Activated T-helper 17 cell treated with anti-CD3 and anti-CD28 coated beads, Interleukin-2, amount 50 U/mL, for 72 hours (primary cell): ENCODE measurements around the gene SSMEM1. TPM values are rescaled to one million over a fixed set of nuclear protein-coding genes. Genes with fewer than 3 reads are reported as not detected.
"Not testable (repeated sequence)": the region's sequence is repeated elsewhere in the genome, so short reads cannot be mapped to it uniquely, and the experiment has no call there.

Experiments
- ATAC-seq: fragments of 150-1000 bp; cut with Tn5 transposase; replicated peaks from 2 replicates; pipeline ENCODE4 v1.10.0; 2021; ENCODE audit warnings: mild to moderate bottlenecking, moderate library complexity
- H3K27ac Mint-ChIP-seq: one replicate; pipeline ENCODE4 v1.8.0; 2022; ENCODE audit warnings: mixed read lengths
- H3K27me3 Mint-ChIP-seq: one replicate; pipeline ENCODE4 v1.8.0; 2022; ENCODE audit warnings: mixed read lengths
- H3K36me3 Mint-ChIP-seq: one replicate; pipeline ENCODE4 v1.8.0; 2022; ENCODE audit warnings: low read depth, mild to moderate bottlenecking, mixed read lengths
- H3K4me1 Mint-ChIP-seq: one replicate; pipeline ENCODE4 v1.8.0; 2022; ENCODE audit warnings: mixed read lengths
- H3K4me3 Mint-ChIP-seq: one replicate; pipeline ENCODE4 v1.8.0; 2022; ENCODE audit warnings: mild to moderate bottlenecking, mixed read lengths
- H3K9me3 Mint-ChIP-seq: one replicate; pipeline ENCODE4 v1.8.0; 2022; ENCODE audit warnings: mixed read lengths
- total RNA-seq, 2 donors: library from RNA; stranded (reverse); gene quantifications; one replicate each; pipeline ENCODE4 v1.2.3, GENCODE V29; 2022

The SSMEM1 gene
- total RNA-seq, 2 donors from 2014 or later = not detected

DNA sequence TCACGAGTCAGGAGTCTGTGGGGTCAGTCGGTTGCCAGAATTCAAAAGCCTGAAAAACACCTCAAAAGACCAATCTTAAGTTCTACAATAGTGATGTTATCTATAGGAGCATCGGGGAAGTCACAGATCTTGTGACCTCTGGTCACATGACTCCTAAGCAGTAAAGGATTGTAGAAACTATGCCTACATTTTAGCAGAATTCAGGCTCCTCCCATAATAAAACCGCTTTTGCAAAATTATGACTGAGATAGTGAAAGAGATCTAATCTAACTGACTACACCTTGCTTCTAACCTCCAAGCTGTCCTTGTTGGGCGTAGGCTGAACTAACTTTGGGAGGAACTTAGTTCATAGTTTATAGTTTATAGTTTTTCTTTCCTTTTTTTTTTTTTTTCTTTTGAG is 16.6 kb downstream of the SSMEM1 start:
- H3K9me3 Mint-ChIP-seq = no peaks in the 10 kb centered on the region
- H3K4me1 Mint-ChIP-seq = no peaks in the 10 kb centered on the region
- peak overlapping the region; percentile 56 for H3K27ac Mint-ChIP-seq
- H3K36me3 Mint-ChIP-seq = no peaks in the 10 kb centered on the region
- ATAC-seq = no peak
- H3K4me3 Mint-ChIP-seq = no peak overlapping the region
- H3K27me3 Mint-ChIP-seq = no peaks in the 10 kb centered on the region

DNA sequence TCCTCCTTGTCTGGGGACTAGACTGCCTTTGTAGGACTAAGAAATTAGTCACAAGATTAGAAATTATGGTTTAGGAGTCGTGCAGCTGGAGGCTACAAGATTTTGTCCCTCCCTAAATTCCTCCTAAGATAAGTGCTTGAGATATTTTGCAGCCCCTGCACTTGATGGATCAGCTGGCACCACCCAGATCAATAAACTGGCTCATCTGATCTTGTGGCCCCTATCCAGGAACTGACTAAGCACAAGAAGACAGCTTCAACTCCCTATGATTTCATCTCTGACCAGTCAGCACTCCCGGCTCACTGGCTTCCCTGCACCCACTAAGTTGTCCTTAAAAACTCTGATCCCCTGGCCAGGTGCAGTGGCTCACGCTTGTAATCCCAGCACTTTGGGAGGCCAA is 17.3 kb downstream of the SSMEM1 start:
- not testable (repeated sequence) for H3K27ac Mint-ChIP-seq, H3K36me3 Mint-ChIP-seq, H3K4me1 Mint-ChIP-seq, H3K9me3 Mint-ChIP-seq, H3K27me3 Mint-ChIP-seq, ATAC-seq, H3K4me3 Mint-ChIP-seq

DNA sequence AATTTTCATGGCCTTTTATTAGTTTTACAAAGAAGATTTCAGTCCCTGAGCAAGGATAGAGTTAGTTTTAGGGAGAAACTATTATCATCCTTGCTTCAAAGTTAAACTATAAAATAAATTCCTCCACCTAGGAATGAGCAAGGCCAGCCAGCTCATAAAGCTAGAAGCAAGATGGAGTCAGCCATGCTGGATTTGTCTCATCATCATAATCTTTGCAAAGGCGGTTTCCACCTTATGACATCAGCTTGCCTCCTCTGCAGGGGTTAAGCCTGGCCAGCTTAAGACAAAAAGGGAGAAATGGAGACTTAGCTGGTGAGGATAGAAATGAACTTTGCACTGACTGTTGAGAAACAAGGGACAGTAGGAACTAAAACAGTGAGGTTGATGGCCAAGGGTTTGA is 18.7 kb downstream of the SSMEM1 start:
- Mint-ChIP-seq H3K27me3 (no peaks in the 10 kb centered on the region), H3K27ac (no peak overlapping the region), H3K36me3 (no peaks in the 10 kb centered on the region), H3K9me3 (no peaks in the 10 kb centered on the region), H3K4me3 (no peak overlapping the region), H3K4me1 (no peaks in the 10 kb centered on the region)
- peak; percentile 28 for ATAC-seq

DNA sequence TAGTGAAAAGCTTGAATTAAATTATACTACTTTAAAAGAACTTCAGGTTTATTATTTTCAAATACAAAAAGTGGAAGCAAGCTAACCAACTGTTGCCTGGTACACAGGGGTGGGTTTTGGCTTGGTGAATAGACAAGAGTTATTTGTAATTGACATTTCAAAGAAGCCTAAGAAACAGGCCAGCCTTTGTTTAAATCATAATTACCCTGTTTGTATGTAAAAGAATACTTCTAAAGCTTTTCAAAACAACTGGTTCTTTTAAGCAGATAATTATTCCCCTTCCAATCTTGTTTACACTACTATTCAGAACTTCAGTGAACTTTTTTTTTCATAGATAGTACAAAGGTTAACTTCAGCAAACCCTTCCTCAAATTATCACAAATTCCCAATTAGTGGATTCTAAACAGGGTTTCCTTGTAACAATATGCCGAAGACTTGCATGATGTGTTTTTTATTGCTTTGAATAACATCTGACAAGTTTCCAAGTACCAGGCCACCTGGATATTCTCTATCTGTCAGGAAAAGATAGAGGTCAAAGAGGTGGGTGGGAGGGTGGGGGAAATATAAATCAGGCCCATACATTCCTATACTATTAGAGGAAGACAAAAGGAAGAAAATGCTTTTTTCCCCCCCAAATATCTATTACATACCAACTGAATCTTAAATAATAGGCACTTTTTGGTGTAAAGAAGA is 20.4 kb downstream of the SSMEM1 start:
- Mint-ChIP-seq H3K4me3 (no peak overlapping the region), H3K27ac (peak overlapping the region; percentile 52), H3K4me1 (no peaks in the 10 kb centered on the region), H3K36me3 (no peaks in the 10 kb centered on the region), H3K9me3 (no peaks in the 10 kb centered on the region), H3K27me3 (no peaks in the 10 kb centered on the region)
- no peak for ATAC-seq

DNA sequence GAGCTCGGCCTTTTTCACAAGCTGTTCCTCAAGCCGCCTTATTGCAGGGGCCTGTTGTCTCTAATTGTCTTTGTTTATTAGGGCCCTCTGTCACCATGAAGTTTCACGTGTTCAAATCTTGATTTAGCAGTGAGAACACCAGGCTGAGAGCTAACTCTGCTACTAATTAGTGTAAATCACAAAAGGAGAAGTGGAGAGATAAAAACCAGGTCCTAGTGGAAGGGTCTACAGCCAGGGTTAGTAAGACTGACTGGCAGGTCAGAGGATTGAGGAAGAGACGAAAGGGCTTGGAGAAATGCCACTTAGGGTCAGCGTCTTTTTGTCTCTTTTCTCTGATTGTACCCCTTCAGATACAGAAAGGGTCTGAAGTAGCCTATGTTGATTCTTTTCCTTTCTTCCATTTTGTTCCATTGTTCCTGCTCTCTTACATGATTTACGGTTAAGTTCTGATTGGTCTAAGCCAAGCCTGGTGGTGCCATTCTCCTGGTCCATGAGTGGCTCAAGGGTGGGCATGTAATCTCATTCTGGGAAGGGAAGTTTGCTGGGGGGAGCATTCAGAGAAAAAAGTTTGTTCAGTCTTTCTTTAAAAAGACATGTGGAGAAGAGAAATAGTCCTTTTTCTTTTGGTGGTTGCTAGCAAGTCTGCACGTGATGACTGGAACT is 21.3 kb downstream of the SSMEM1 start:
- Mint-ChIP-seq H3K9me3 (no peaks in the 10 kb centered on the region), H3K4me3 (no peak overlapping the region), H3K27ac (no peak overlapping the region), H3K36me3 (no peaks in the 10 kb centered on the region), H3K4me1 (no peaks in the 10 kb centered on the region), H3K27me3 (no peaks in the 10 kb centered on the region)
- no peak for ATAC-seq

DNA sequence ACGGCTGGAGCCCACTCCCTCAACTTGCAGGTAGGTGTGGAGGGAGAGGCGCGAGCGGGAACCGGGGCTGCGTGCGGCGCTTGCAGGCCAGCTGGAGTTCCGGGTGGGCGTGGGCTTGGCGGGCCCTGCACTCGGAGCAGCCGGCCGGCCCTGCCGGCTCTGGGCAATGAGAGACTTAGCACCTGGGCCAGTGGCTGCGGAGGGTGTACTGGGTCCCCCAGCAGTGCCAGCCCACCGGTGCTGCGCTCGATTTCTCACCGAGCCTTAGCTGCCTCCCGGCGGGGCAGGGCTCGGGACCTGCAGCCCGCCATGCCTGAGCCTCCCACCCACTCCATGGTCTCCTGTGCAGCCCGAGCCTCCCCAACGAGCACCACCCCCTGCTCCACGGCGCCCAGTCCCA is 22.3 kb downstream of the SSMEM1 start:
- H3K9me3 Mint-ChIP-seq, H3K27ac Mint-ChIP-seq, H3K4me1 Mint-ChIP-seq, ATAC-seq, H3K4me3 Mint-ChIP-seq, H3K27me3 Mint-ChIP-seq, H3K36me3 Mint-ChIP-seq: not testable (repeated sequence)

DNA sequence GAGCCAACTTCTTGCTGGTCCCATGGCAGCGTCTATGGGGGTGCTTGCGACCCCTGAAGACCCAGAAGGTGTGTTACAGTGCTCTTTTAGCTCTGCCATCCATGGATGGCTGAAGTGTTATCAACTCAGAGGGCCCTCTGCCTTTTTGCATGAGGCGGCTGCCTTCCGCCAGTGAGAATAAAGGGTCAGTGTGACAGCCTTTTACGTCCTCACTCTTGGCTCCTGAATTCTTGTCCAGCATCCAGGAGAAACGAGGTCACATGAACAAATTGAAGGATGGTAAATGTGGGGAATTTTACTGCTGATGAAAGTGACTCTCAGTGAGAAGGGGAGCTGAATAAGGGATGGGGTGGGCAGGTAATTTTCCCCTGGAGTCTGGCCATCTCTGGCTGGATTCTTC is 24.1 kb downstream of the SSMEM1 start:
- Mint-ChIP-seq H3K4me3 (no peak overlapping the region), H3K9me3 (no peaks in the 10 kb centered on the region), H3K27me3 (peaks cover 16% of the 10 kb centered on the region), H3K36me3 (no peaks in the 10 kb centered on the region), H3K27ac (no peak overlapping the region), H3K4me1 (no peaks in the 10 kb centered on the region)
- ATAC-seq = no peak

DNA sequence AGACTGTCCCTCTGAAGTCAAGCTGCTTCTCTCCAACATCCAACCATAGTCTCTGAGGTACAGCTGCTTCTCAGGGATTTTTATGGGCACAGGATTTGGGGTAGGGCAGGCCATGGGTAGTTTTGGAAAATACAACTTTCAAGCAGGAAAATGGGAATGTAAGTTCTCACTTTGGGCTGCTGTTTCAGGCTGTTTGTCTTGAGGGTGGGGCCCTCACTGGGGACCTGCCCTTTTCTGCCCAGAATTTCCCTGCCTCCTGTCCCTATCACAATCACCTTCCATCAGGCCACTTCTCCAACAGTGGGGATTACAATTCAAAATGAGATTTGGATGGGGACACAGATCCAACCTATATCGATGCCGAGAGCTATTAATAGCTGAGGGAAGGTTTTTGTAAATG is 24.5 kb downstream of the SSMEM1 start:
- Mint-ChIP-seq H3K4me1 (no peaks in the 10 kb centered on the region), H3K9me3 (no peaks in the 10 kb centered on the region)

DNA sequence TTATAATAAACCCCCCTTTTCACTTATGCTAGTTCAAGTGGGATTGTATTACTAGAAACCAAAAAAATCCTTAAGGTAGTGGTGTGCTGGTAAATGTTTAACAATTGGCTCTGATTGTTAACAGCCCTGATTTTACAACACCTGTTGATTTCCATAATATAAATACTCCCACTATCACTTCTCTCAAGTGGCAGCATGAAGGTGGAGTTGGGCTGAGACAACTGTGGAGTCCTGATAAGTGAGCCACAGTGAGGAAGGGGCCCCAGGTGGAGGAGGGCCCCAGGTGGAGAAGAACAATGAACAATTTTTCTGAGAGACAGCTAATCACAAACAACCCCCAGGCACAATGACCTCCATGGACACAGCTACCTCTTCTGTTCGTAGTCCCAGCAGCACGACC is 26.4 kb downstream of the SSMEM1 start:
- ATAC-seq = no peak
- no peaks in the 10 kb centered on the region for H3K36me3 Mint-ChIP-seq
- H3K9me3 Mint-ChIP-seq = no peaks in the 10 kb centered on the region
- peaks cover 20% of the 10 kb centered on the region for H3K27me3 Mint-ChIP-seq
- H3K4me3 Mint-ChIP-seq = no peak overlapping the region
- no peaks in the 10 kb centered on the region for H3K4me1 Mint-ChIP-seq
- H3K27ac Mint-ChIP-seq = no peak overlapping the region

More for the DNA sequence above, 24.5 kb downstream of the SSMEM1 start:
- ATAC-seq = no peak
- Mint-ChIP-seq H3K27ac (no peak overlapping the region), H3K27me3 (peaks cover 20% of the 10 kb centered on the region), H3K36me3 (no peaks in the 10 kb centered on the region), H3K4me3 (no peak overlapping the region)

DNA sequence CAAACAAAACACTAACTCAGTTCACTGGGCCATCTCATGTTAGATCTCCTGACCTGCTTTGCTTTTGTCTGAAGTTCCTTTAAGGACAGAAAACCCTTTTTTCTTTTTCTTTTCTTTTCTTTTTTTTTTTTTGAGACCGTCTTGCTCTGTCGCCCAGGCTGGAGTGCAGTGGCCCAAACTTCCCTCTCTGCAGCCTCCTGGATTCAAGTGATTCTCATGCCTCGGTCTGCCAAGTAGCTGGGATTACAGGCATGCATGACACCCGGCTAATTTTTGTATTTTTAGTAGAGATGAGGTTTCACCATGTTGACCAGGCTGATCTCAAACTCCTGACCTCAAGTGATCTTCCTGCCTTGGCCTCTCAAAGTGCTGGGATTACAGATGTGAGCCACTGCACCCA is 28.7 kb downstream of the SSMEM1 start:
- not testable (repeated sequence) for ATAC-seq, H3K9me3 Mint-ChIP-seq, H3K4me1 Mint-ChIP-seq, H3K4me3 Mint-ChIP-seq, H3K27ac Mint-ChIP-seq, H3K36me3 Mint-ChIP-seq
- H3K27me3 Mint-ChIP-seq = peaks cover 20% of the 10 kb centered on the region

DNA sequence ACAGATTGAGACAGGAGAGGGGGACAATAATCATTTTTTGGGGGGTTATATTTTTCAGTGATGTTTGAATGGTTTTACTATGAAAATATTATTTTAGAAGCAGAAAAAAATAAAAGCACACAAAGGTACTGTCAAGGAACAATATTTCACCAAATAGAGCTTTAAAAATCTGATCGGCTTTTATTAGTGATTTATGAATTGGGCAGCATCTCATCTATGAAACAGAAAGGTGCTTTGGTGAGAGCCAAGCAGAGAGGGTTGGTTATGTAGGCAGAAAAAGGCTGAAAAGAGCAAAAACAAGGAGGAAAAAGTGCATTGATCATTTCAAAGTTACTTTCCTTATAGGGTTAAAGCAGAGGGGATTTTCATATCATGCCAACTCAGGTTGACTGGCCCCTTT is 32.6 kb downstream of the SSMEM1 start:
- Mint-ChIP-seq H3K36me3 (no peaks in the 10 kb centered on the region), H3K4me1 (peaks cover 12% of the 10 kb centered on the region), H3K27me3 (peaks cover 18% of the 10 kb centered on the region), H3K4me3 (no peak overlapping the region), H3K9me3 (no peaks in the 10 kb centered on the region), H3K27ac (no peak overlapping the region)
- no peak for ATAC-seq

DNA sequence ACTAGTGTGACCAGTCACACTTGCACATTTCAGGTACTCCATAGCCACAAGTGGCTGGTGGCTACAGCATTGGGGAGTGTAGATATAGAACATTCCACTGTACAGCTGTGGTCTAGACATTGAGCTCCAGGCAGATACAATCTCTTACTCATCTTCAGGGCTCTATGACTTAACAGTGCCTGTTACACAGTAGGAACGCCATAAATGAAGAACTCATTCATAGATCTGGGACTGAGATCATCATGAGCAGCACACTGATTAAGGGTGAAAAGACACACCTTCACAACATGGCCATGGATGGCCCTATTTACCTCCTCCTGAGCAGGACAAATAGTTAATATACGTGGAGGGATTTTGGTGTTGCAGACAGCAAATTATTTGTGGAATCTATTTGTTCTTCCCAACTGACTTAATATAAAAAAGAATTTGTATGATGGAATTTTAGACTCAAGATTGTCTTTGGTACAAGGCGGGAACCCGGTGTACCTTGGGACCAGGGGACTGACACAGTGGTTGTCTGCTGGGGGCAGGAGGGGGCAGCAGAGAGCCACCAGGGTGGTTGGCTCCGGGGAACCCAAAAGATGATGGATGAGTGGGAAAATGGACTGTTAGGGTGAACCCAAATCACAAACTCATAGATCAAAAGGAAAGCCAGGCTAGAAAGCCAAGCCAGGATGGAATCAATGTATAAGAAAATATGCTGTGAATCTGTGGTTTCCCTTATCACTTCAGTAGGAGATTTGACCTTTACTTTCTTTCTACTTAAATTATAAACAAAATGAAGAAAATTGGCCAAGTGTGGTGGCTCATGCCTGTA is 34.7 kb downstream of the SSMEM1 start:
- peaks cover 5% of the 10 kb centered on the region for H3K27me3 Mint-ChIP-seq
- H3K9me3 Mint-ChIP-seq = no peaks in the 10 kb centered on the region
- no peaks in the 10 kb centered on the region for H3K36me3 Mint-ChIP-seq
- peak; percentile 95 for ATAC-seq
- H3K27ac Mint-ChIP-seq = peak overlapping the region; percentile 79
- H3K4me1 Mint-ChIP-seq = peaks cover 12% of the 10 kb centered on the region
- peak overlapping the region; percentile 30 for H3K4me3 Mint-ChIP-seq

DNA sequence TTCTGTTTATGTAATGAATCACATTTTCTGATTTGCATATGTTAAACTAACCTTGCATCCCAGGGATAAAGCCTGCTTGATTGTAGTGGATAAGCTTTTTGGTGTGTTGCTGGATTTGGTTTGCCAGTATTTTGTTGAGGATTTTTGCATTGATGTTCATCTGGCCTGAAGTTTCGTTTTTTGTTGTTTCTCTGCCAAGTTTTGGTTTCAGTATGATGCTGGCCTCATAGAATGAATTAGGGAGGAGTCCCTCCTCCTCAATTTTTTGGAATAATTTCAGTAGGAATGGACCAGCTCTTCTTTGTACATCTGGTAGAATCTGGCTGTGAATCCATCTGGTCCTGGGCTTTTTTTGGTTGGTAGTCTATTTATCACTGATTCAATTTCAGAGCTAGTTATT is 35.8 kb downstream of the SSMEM1 start:
- ATAC-seq, H3K9me3 Mint-ChIP-seq, H3K27me3 Mint-ChIP-seq, H3K4me3 Mint-ChIP-seq, H3K36me3 Mint-ChIP-seq: not testable (repeated sequence)
- peak overlapping the region; percentile 13 for H3K27ac Mint-ChIP-seq
- H3K4me1 Mint-ChIP-seq = peaks cover 12% of the 10 kb centered on the region

DNA sequence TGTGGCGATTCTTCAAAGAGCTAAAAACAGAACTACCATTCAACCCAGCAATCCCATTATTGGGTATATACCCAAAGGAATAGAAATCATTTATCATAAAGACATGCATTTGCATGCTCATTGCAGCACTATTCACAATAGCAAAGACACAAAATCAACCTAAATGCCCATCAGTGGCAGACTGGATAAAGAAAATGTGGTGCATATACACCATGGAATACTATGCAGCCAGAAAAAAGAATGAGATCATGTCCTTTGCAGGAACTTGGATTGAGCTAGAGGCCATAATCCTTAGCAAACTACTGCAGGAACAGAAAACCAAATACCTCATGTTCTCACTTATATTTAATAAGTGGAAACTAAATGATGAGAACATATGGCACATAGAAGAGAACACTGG is 38.8 kb downstream of the SSMEM1 start:
- peaks cover 12% of the 10 kb centered on the region for H3K4me1 Mint-ChIP-seq
- not testable (repeated sequence) for H3K9me3 Mint-ChIP-seq, H3K27ac Mint-ChIP-seq, ATAC-seq, H3K27me3 Mint-ChIP-seq, H3K36me3 Mint-ChIP-seq, H3K4me3 Mint-ChIP-seq

DNA sequence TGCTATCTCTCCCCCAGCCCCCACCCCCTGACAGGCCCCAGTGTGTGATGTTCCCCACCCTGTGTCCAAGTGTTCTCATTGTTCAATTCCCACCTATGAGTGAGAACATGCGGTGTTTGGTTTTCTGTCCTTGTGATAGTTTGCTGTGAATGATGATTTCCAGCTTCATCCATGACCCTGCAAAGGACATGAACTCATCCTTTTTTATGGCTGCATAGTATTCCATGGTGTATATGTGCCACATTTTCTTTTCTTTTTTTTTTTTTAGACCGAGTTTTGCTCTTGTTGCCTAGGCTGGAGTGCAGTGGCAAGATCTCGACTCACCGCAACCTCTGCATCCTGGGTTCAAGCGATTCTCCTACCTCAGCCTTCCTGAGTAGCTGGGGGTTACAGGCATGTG is 41.2 kb downstream of the SSMEM1 start:
- H3K27ac Mint-ChIP-seq, ATAC-seq, H3K4me3 Mint-ChIP-seq, H3K9me3 Mint-ChIP-seq, H3K36me3 Mint-ChIP-seq, H3K4me1 Mint-ChIP-seq: not testable (repeated sequence)
- peaks cover 12% of the 10 kb centered on the region for H3K27me3 Mint-ChIP-seq
